IMR-90 (cell line): Measurements from ENCODE around the gene KIF25. TPM values are rescaled to one million over a fixed set of nuclear protein-coding genes. Genes with fewer than 3 reads are reported as not detected.

Experiments
- ATAC-seq: fragments of 200-7000 bp; cut with Tn5 transposase; 2 replicates; pipeline ENCODE4 v1.9.1; 2020; ENCODE audit warnings: low read depth, mild to moderate bottlenecking, moderate library complexity
- BruUV-seq: library from RNA; stranded (reverse); fragments of 400-500 nt; replicated peaks from 2 replicates; lab custom pipeline; 2021; lab: Mats Ljungman, UMichigan
- CTCF ChIA-PET: fragments of 300-600 bp; formaldehyde crosslinking; extraction: SDS; loops from one replicate; lab custom pipeline; 2021; ENCODE audit warnings: antibody characterized with exemption; lab: Yijun Ruan, JAX
- POLR2A ChIA-PET: fragments of 300-600 bp; sonication (Branson Sonifier 250); formaldehyde crosslinking; loops from one replicate; lab custom pipeline; 2022; ENCODE audit warnings: antibody characterized with exemption; ENCODE audit not compliant: unreplicated experiment; lab: Charles Lee
- DNase-seq: peaks from one replicate; pipeline ENCODE4 v3.0.0; 2013
- H2AFZ ChIP-seq: replicated peaks from 2 replicates; pipeline ENCODE3; 2013; ENCODE audit warnings: low read length, mild to moderate bottlenecking; ENCODE audit not compliant: poor library complexity
- H2AK5ac ChIP-seq: 2 replicates; pipeline ENCODE4 v1.6.1; 2013; ENCODE audit warnings: low read depth, low read length, inconsistent platforms
- H2AK9ac ChIP-seq: replicated peaks from 2 replicates; pipeline ENCODE3; 2013; ENCODE audit warnings: mild to moderate bottlenecking, low read depth, low read length, moderate library complexity; ENCODE audit not compliant: poor library complexity
- H2BK120ac ChIP-seq: 2 replicates; pipeline ENCODE4 v1.6.1; 2013; ENCODE audit warnings: low read depth, low read length, inconsistent platforms
- H2BK15ac ChIP-seq: 3 replicates; pipeline ENCODE4 v1.6.1; 2013; ENCODE audit warnings: low read depth, low read length, inconsistent platforms
- H2BK20ac ChIP-seq: 2 replicates; pipeline ENCODE4 v1.6.1; 2013; ENCODE audit warnings: low read depth, mild to moderate bottlenecking, inconsistent platforms, low read length, moderate library complexity
- H2BK5ac ChIP-seq: 2 replicates; pipeline ENCODE4 v1.6.1; 2013; ENCODE audit warnings: mild to moderate bottlenecking, low read depth, low read length, inconsistent platforms; ENCODE audit not compliant: poor library complexity, severe bottlenecking
- H3K14ac ChIP-seq: replicated peaks from 2 replicates; pipeline ENCODE4 v1.6.1; 2013; ENCODE audit warnings: low read depth, low read length, inconsistent platforms
- H3K18ac ChIP-seq: 2 replicates; pipeline ENCODE4 v1.6.1; 2013; ENCODE audit warnings: low read depth, low read length, control low read depth
- H3K23ac ChIP-seq: 2 replicates; pipeline ENCODE4 v1.6.1; 2013; ENCODE audit warnings: low read depth, low read length, inconsistent platforms
- H3K27ac ChIP-seq: 2 replicates; pipeline ENCODE4 v1.5.1; 2013; ENCODE audit warnings: mild to moderate bottlenecking, control low read depth, low read length; ENCODE audit not compliant: insufficient read depth
- H3K27me3 ChIP-seq: 2 replicates; pipeline ENCODE4 v1.6.1; 2013; ENCODE audit warnings: low read length; ENCODE audit not compliant: control insufficient read depth, insufficient read depth
- H3K36me3 ChIP-seq: 2 replicates; pipeline ENCODE4 v1.6.1; 2013; ENCODE audit warnings: low read length, mixed read lengths; ENCODE audit not compliant: control insufficient read depth, insufficient read depth
- H3K4ac ChIP-seq: 2 replicates; pipeline ENCODE4 v1.6.1; 2013; ENCODE audit warnings: low read depth, low read length, inconsistent platforms
- H3K4me1 ChIP-seq: 2 replicates; pipeline ENCODE4 v1.6.1; 2013; ENCODE audit warnings: low read length, mixed read lengths; ENCODE audit not compliant: control insufficient read depth, insufficient read depth
- H3K4me2 ChIP-seq: 2 replicates; pipeline ENCODE4 v1.6.1; 2013; ENCODE audit warnings: low read depth, mild to moderate bottlenecking, control low read depth, low read length, moderate library complexity
- H3K4me3 ChIP-seq: 2 replicates; pipeline ENCODE4 v1.5.1; 2013; ENCODE audit warnings: low read depth, mild to moderate bottlenecking, control low read depth, low read length, moderate library complexity; ENCODE audit not compliant: insufficient read depth
- H3K56ac ChIP-seq: 2 replicates; pipeline ENCODE4 v1.6.1; 2013; ENCODE audit warnings: low read length, inconsistent platforms; ENCODE audit not compliant: insufficient read depth; ENCODE audit errors: extremely low read depth
- H3K79me1 ChIP-seq, 2 experiments: 2 replicates each; pipeline ENCODE4 v1.6.1; 2013; ENCODE audit warnings: low read length in 2 of 2, inconsistent platforms in 1 of 2, low read depth in 1 of 2
- H3K9ac ChIP-seq: 2 replicates; pipeline ENCODE4 v1.6.1; 2013; ENCODE audit warnings: low read depth, low read length, control low read depth
- H3K9me1 ChIP-seq: 2 replicates; pipeline ENCODE4 v1.6.1; 2013; ENCODE audit warnings: low read length, inconsistent platforms; ENCODE audit not compliant: insufficient read depth
- H3K9me3 ChIP-seq: 2 replicates; pipeline ENCODE4 v1.6.1; 2013; ENCODE audit warnings: low read length; ENCODE audit not compliant: control insufficient read depth, insufficient read depth
- H4K20me1 ChIP-seq: 2 replicates; pipeline ENCODE4 v1.6.1; 2013; ENCODE audit warnings: low read length, inconsistent platforms; ENCODE audit not compliant: insufficient read depth
- H4K5ac ChIP-seq: 2 replicates; pipeline ENCODE4 v1.6.1; 2013; ENCODE audit warnings: mild to moderate bottlenecking, low read depth, low read length, control low read depth
- H4K8ac ChIP-seq, 2 experiments: 2 replicates each; pipeline ENCODE4 v1.6.1; 2013; ENCODE audit warnings: low read depth in 2 of 2, low read length in 2 of 2, control low read depth in 1 of 2, inconsistent platforms in 1 of 2
- H4K91ac ChIP-seq: 2 replicates; pipeline ENCODE4 v1.6.1; 2013; ENCODE audit warnings: low read depth, low read length, inconsistent platforms; ENCODE audit not compliant: insufficient read depth
- CEBPB ChIP-seq: IDR thresholded peaks from 2 replicates; pipeline ENCODE4 v1.6.1; 2012; ENCODE audit warnings: low read depth, low read length, improper control_type of control experiment
- FOS ChIP-seq: fragments of 150-350 bp; IDR thresholded peaks from 2 replicates; pipeline ENCODE4 v1.6.1; 2016; ENCODE audit warnings: low read depth, low read length
- MAFK ChIP-seq: IDR thresholded peaks from 2 replicates; pipeline ENCODE4 v1.6.1; 2012; ENCODE audit warnings: low read depth, low read length, improper control_type of control experiment
- MXI1 ChIP-seq: IDR thresholded peaks from 2 replicates; pipeline ENCODE4 v1.6.1; 2012; ENCODE audit warnings: low read depth, mild to moderate bottlenecking, low read length, moderate library complexity, borderline replicate concordance
- NFE2L2 ChIP-seq: fragments of 150-350 bp; IDR thresholded peaks from 2 replicates; pipeline ENCODE4 v1.6.1; 2016; ENCODE audit warnings: low read depth, mild to moderate bottlenecking, low read length
- RAD21 ChIP-seq: IDR thresholded peaks from 2 replicates; pipeline ENCODE4 v1.6.1; 2012; ENCODE audit warnings: low read length, improper control_type of control experiment
- RCOR1 ChIP-seq: IDR thresholded peaks from 2 replicates; pipeline ENCODE4 v1.6.1; 2012; ENCODE audit warnings: mild to moderate bottlenecking, low read length, improper control_type of control experiment; ENCODE audit not compliant: insufficient replicate concordance
- WGBS, 2 experiments: methylation state at CpG; one replicate each; pipeline versions ENCODE4 v1.1.5 to v1.1.7; 2013; ENCODE audit warnings: missing lambda C conversion rate in 2 of 2; ENCODE audit not compliant: insufficient read length in 1 of 2; ENCODE audit errors: extremely low coverage in 2 of 2; 5-methylcytosine and 5-hydroxymethylcytosine counted together
- dilution Hi-C: fragments of 300-500 bp; cut with HindIII; formaldehyde crosslinking; loops from one replicate; pipeline ENCODE4 v1.14.3; 2018; ENCODE audit warnings: low sequenced_read_pairs; ENCODE audit not compliant: unreplicated experiment
- in situ Hi-C: fragments of 300-500 bp; cut with MboI; formaldehyde crosslinking; loops from 3 replicates; pipeline ENCODE4 v1.14.3; 2019; ENCODE audit warnings: low sequenced_read_pairs, inconsistent platforms, mixed read lengths
- intact Hi-C: fragments of 100-400 bp; cut with micrococcal nuclease; formaldehyde crosslinking; loops from 2 replicates; pipeline ENCODE4 v1.10.0; 2022
- polyA plus RNA-seq, 3 experiments: library from polyadenylated mRNA; depleted of rRNA; stranded (reverse); fragments of >200 nt; gene quantifications; 2 replicates each; pipeline ENCODE4 v1.2.3, GENCODE V29; 2012; ENCODE audit warnings: low replicate concordance in 1 of 3
- total RNA-seq: library from RNA; depleted of rRNA; stranded (reverse); fragments of >200 nt; gene quantifications from 2 replicates; pipeline ENCODE4 v1.2.3, GENCODE V29; 2012
- TF ChIP-seq, protein P1 (sequence below): fragments of 150-350 bp; IDR thresholded peaks from 2 replicates; pipeline ENCODE4 v1.6.1; 2017; ENCODE audit warnings: mild to moderate bottlenecking, antibody characterized with exemption, low read length, low read depth

KIF25 gene
- total and polyA plus RNA-seq, 2 of the 4 experiments (the other 2 are of a cell fraction): not detected

DNA sequence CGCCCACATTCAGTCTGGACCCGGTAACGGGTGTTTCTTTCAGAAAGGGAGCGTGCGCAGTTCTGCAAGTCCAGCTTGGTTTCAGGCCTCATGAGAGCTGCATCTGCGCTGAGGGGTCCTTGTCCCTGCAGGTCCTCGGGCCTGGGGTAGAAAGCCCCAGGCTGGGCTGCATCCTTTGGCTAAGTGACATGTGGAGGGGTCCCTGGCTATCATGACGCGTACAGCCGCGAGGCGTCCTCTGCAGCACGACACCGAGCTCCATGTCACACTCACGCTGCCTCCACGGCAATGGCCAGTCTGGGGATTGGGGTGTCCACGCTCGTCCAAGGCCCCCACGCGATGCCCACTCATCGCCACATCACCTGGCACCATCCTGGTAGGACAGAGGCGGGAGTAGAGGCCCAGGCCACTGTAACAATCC, 1.7 kb upstream of the KIF25 start:
- CTCF ChIA-PET: no interaction called here
- POLR2A ChIA-PET: no interaction called here

More for the DNA sequence above, 1.7 kb upstream of the KIF25 start:
- H2AFZ ChIP-seq: no peak overlapping the region
- no peak overlapping the region for H3K4me3 ChIP-seq
- H2BK120ac ChIP-seq: no peak overlapping the region
- H3K79me1 ChIP-seq: no peaks in the 10 kb centered on the region
- H3K14ac ChIP-seq: no peak overlapping the region
- H2AK5ac ChIP-seq: no peak overlapping the region
- H3K9ac ChIP-seq: no peak overlapping the region
- peaks cover 18% of the 10 kb centered on the region for H3K27me3 ChIP-seq
- H3K9me1 ChIP-seq: no peaks in the 10 kb centered on the region; the same call in 1 of the 2 replicates
- in situ Hi-C loops (no loop called here), dilution Hi-C loops (no loop called here), intact Hi-C loops (no loop called here)
- H2BK5ac ChIP-seq: no peak overlapping the region
- no peak overlapping the region for H3K4me2 ChIP-seq
- no peak overlapping the region for H4K91ac ChIP-seq
- H3K56ac ChIP-seq: no peak overlapping the region
- no peak overlapping the region for H3K4ac ChIP-seq
- H2BK20ac ChIP-seq: no peak overlapping the region
- H3K18ac ChIP-seq: no peak overlapping the region
- WGBS, 2 experiments: 93% methylated on average over 16 of the region's 22 CpGs; no CpG with 5 or more reads in 1 of the 2 experiments
- H2BK15ac ChIP-seq: no peak overlapping the region
- no peak overlapping the region for H4K8ac ChIP-seq
- no peak for ATAC-seq
- no peaks in the 10 kb centered on the region for H3K9me3 ChIP-seq
- no peaks in the 10 kb centered on the region; the same call in 1 of the 2 replicates for H3K4me1 ChIP-seq
- no peak for TF ChIP-seq FOS
- TF ChIP-seq, protein P1, sequence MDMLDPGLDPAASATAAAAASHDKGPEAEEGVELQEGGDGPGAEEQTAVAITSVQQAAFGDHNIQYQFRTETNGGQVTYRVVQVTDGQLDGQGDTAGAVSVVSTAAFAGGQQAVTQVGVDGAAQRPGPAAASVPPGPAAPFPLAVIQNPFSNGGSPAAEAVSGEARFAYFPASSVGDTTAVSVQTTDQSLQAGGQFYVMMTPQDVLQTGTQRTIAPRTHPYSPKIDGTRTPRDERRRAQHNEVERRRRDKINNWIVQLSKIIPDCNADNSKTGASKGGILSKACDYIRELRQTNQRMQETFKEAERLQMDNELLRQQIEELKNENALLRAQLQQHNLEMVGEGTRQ: no peak
- TF ChIP-seq RCOR1: no peak
- TF ChIP-seq CEBPB: no peak
- no peak for TF ChIP-seq RAD21
- TF ChIP-seq MAFK: no peak
- TF ChIP-seq NFE2L2: no peak
- no peak for TF ChIP-seq MXI1
- no peak overlapping the region for H2AK9ac ChIP-seq
- no peak overlapping the region for H3K27ac ChIP-seq
- H4K5ac ChIP-seq: no peak overlapping the region
- BruUV-seq: no TSS peak
- H3K23ac ChIP-seq: no peak overlapping the region
- DNase-seq: no peak
- H4K20me1 ChIP-seq: no peaks in the 10 kb centered on the region
- no peaks in the 10 kb centered on the region for H3K36me3 ChIP-seq
